ENCODE measurements around the gene PRSS56.

PRSS56 gene

DNA sequence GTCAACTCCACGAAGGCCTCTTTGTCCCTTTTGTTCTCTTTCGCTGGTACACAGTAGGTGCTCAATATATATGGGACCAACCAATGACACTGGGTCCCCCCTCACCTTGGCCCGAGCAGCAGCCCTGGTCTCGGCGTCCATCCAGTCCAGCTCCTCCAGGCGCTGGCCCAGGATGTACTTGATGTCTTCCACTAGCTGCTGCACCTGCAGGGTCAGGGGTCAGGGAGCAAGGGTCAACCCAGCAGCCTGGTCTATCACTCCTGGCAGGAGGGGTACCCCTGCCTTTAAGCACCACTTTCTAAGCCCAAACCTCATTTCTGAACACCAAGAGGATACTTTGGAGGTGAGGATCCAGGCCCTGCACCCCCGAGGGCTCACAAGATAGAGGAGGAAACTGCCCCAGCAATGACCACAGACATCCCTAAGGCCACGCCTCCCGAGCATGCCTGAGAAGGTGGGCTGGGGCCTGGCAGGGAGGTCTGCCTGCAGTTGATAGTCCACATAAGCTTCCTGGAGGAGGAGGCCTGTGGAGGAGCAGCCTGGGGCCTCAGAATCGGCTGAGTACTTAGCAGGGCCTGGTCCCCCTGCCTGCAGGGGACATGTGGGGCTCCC lies 36.8 kb upstream of the PRSS56 start:
- TF ChIP-seq, protein P1, sequence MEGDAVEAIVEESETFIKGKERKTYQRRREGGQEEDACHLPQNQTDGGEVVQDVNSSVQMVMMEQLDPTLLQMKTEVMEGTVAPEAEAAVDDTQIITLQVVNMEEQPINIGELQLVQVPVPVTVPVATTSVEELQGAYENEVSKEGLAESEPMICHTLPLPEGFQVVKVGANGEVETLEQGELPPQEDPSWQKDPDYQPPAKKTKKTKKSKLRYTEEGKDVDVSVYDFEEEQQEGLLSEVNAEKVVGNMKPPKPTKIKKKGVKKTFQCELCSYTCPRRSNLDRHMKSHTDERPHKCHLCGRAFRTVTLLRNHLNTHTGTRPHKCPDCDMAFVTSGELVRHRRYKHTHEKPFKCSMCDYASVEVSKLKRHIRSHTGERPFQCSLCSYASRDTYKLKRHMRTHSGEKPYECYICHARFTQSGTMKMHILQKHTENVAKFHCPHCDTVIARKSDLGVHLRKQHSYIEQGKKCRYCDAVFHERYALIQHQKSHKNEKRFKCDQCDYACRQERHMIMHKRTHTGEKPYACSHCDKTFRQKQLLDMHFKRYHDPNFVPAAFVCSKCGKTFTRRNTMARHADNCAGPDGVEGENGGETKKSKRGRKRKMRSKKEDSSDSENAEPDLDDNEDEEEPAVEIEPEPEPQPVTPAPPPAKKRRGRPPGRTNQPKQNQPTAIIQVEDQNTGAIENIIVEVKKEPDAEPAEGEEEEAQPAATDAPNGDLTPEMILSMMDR (IDR thresholded peaks at IDR 0.05; ENCODE audit: control extremely low read depth, extremely low read depth, low read depth, missing control alignments), result no peak
- POLR2A ChIA-PET, result no interaction called here

DNA sequence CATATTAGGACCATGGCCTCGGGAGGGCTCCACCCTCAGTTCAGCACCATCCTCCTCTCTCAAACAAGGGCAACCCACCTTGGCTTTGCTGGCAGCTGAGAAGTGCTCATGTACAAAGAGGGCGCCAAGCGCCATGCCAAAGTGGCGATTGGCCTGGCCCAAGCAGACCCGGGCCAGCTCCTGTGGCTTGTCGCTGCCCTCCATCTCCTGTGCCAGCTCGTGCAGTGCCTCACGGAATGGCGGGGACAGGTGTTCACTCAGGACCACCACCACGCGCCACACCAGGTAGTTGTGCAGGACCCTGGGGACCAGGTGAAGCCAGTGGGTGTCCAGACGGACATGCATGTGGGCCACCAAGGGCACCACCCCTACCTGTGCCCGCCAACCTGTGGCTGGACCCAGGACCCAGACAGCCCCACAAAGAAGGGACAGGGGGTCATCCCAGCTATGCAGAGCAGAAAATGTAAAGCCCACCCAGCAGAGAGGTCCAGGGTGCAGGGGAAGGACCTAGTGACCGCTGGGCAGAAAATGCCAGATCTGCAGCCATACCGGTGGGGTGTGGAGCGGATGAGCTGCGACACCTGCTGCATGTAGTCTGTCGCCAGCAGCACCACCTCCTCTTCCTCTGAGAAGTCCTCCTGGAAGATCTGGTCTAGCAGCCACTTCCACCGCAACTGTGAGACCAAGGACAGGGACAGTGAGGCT lies 36.1 kb upstream of the PRSS56 start:
- DNase-seq (ENCODE audit: extremely low spot score), result no peak
- ChIA-PET POLR2A (no interaction called here), CTCF (no interaction called here)
- TF ChIP-seq, protein P1 (IDR thresholded peaks at IDR 0.05; ENCODE audit: control extremely low read depth, extremely low read depth, low read depth, missing control alignments), result no peak

More for the DNA sequence above, 36.8 kb upstream of the PRSS56 start:
- no peak for DNase-seq (ENCODE audit: extremely low spot score)
- CTCF ChIA-PET, result no interaction called here

DNA sequence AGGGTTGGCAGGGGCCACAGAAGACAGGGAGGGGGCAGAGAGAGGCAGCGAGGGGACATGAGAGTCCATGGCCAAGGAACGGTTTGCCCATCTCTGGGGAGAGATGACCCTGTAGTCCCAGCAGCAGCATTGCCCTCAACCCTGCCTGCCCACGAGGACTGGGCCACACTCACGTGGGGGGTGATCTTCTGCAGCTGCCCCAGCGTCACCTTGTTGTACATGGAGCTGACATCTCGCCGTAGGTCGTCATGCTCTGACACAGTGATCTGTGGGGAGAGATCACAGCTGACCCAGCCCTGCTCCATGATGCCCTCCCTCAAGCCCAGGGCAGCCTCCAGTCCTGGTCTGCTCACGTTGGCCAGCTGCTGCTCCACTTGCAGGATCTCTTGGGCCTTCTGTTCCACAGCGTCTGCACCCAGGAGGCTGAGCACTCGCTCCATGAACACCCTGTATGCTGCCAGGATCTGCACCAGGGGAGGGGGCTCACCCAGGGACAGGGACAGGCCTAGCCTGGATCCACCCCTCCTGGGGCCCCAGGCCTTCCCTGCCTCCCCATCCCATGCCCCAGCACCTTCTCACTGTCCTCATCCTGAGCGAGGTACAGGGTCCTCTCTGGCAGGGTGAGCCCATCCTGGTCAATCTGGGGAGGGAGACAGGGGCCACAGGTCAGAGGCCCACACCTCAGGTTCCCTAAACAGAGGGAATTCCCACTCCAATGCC lies 35.4 kb upstream of the PRSS56 start:
- POLR2A ChIA-PET, result no interaction called here

DNA sequence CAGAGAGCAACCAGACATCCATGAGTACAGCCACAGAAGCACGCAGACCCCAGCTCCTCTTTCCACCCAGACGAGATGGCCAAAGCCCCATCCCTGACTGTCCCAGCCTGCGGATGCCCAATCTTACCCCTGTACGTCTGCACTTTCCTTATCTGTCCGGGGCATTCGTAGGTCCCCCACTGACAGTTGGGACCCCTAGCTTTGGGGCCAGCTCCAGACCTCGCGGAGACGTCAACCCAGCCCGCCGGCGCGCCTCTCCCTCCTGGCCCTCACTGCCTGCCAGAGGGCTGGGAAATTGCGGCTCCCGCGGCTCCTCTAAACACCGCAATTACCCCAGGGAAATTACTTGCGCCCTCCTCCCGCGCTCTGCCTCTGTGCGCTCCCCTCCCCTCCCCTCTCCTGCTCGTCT lies 34.8 kb upstream of the PRSS56 start:
- ChIA-PET POLR2A (no interaction called here), CTCF (no interaction called here)
- TF ChIP-seq, protein P1 (IDR thresholded peaks at IDR 0.05; ENCODE audit: control extremely low read depth, extremely low read depth, low read depth, missing control alignments), result no peak
- DNase-seq (ENCODE audit: extremely low spot score), result no peak

More for the DNA sequence above, 35.4 kb upstream of the PRSS56 start:
- no peak for DNase-seq (ENCODE audit: extremely low spot score)
- TF ChIP-seq, protein P1 (IDR thresholded peaks at IDR 0.05; ENCODE audit: control extremely low read depth, extremely low read depth, low read depth, missing control alignments), result no peak
- CTCF ChIA-PET, result no interaction called here

GRCh38 chr2:232485757-232486557 lies 34.2 kb upstream of the PRSS56 start:
- TF ChIP-seq, protein P1 (IDR thresholded peaks at IDR 0.05; ENCODE audit: control extremely low read depth, extremely low read depth, low read depth, missing control alignments), result no peak
- ChIA-PET POLR2A (no interaction called here), CTCF (no interaction called here)
- no peak for DNase-seq (ENCODE audit: extremely low spot score)

Measured in GM10248 (cell line).